GM19463 (cell line): Measurements from ENCODE around the gene ADGRB3.

Experiments used
- ATAC-seq: cut with Tn5 transposase; IDR thresholded peaks from one replicate; pipeline ENCODE4 v1.9.1; 2021; ENCODE audit warnings: mild to moderate bottlenecking, moderate library complexity; ENCODE audit not compliant: unreplicated experiment

The ADGRB3 gene

GRCh38 chr6:68634726-68635411, at the start of gene ADGRB3:
Gene ADGRB3 (plus strand): TSS chr6:68635282. CDS start chr6:68638676, 3,394 bp downstream.
- ATAC-seq, result peak; percentile 81

DNA sequence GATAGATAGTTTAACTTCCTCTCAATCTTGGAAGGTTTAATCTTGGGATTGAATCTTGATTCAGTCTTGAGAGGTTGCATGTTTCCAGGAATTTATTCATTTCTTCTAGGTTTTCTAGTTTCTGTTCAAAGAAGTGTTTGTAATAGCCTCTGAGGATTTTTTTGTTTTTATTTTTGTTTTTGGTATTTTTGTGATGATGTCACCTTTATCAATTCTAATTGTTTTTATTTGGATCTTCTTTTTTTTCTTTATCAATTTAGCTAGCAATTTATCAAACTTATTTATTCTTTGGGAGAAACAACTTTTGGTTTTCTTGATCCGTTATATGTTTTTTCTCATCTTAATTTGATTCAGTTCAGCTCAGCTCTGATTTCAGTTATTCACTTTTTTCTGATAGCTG, 41.5 kb upstream of the ADGRB3 start:
- no peak for ATAC-seq

DNA sequence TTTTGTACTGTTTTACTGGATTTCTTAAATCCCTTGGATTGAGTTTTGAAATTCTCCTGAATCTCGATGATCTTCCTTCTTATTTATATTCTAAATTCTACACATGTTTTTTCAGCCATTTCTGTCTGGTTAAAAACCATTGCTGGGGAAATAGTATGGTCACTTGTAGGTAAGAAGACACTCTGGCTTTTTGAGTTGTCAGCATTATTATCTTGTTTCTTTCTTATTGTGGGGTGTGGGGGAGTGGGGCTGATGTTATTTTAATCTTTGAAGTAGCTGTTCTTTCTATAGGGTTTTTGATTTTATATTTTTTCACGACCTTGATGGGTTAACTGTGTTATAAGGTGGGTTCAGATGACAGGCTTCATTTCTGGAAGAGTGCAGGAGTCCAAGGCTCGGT, 37.4 kb upstream of the ADGRB3 start:
- no peak for ATAC-seq

- ATAC-seq, result no peak
These were observed 19.1 kb upstream of the ADGRB3 start for GRCh38 chr6:68615938-68616337.

DNA sequence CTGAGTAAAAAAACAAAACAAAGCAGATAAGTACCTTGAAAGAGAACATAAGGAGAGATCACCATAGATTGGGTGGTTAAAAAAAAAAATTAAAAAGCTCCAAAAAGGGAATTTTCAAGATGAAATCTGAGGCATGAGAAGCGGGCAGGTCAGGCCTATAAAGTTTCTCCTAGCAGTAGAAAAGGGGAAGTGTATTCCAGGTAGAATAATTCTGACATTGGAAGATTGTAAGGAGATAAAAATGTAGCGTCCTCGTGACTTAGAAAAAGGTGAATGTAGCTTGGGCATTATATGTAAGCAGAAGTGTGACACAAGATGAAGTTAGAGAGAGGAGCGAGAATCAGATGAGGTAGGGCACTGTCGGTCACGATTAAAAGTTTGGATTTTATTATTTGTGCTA, 9.1 kb upstream of the ADGRB3 start:
- ATAC-seq, result no peak

GRCh38 chr6:68628161-68628560, 6.9 kb upstream of the ADGRB3 start:
- ATAC-seq, result no peak

GRCh38 chr6:68632734-68633133, 2.3 kb upstream of the ADGRB3 start:
- no peak for ATAC-seq

- ATAC-seq, result no peak
These were observed 1.7 kb upstream of the ADGRB3 start for GRCh38 chr6:68633281-68633971.

DNA sequence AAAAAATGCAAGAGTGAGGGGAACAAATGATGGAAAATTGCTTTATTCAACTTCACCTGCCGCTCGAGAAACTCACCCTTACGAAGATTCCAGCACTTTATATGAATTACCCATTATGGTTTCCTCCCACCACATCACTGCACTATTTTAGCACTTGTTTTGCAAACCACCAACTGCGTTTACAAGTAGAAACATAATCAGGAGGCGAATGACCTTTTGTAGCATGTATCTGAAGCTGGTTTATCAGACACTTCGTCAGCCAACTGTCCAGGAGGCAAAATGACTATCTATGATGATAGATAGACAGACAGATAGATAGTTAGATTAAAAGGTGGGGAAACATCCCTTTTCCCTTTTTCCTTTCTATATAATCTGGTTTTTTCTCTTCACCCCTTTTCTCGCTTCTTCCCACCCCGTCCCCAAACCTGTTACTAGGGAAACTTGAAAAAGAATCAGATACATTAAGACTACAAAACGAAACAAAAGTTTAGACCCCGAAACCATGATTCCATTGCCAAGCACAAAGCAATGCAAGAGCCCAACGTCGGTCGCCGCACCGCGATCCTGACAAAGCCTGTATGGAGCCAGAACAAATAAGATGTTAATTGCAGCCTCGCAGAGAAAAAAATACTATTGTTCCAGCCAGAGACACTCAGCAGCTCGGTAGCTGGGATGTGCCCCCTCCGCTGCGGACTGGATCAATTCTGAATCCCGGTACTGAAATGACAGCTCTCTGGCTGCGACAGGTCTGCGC, 933 bp upstream of the ADGRB3 start:
- no peak for ATAC-seq

DNA sequence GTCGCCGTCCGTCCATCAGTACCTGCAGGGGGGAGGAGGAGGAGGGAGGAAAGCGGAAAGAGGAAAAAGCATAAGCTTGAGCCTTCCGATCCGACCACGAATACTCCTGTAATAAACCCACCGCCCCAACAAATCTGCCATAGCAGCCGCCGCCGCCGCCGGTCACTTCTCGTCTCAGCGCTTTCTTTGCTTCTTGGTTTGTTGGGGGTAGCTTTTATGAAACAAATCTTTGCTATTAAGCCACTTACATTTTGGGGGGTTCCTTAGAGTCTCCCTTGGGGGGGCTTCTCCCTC, 277 bp downstream of the ADGRB3 start:
- ATAC-seq, result peak; percentile 2

GRCh38 chr6:68635706-68636513, 828 bp downstream of the ADGRB3 start:
- no peak for ATAC-seq

DNA sequence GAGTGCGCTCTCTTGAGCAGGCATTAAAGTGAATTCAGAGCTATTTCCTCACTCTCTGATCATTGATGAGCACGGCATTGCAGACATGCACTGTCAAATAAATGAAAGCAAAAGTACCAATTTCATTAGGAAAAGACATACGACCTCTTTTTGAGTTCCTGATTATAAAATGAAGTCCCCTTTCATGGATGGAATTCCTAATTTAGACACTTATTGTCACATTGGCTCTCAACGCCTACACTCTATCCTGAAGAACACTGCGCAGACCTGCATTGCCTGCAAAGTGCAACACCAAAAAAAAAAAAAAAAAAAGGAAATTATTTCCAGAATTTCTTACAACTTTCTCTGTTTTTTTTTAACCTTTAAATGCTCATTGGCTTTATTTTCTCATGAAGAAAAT, 1.6 kb downstream of the ADGRB3 start:
- no peak for ATAC-seq

GRCh38 chr6:68637071-68637470, 2.0 kb downstream of the ADGRB3 start:
- no peak for ATAC-seq

- ATAC-seq, result no peak
These were observed 2.7 kb downstream of the ADGRB3 start for GRCh38 chr6:68637782-68638181.

- ATAC-seq, result no peak
These were observed 3.3 kb downstream of the ADGRB3 start for GRCh38 chr6:68638230-68638900.

- ATAC-seq, result no peak
These were observed 4.1 kb downstream of the ADGRB3 start for GRCh38 chr6:68639211-68639610.

GRCh38 chr6:68639826-68640490, 4.9 kb downstream of the ADGRB3 start:
- ATAC-seq, result no peak

DNA sequence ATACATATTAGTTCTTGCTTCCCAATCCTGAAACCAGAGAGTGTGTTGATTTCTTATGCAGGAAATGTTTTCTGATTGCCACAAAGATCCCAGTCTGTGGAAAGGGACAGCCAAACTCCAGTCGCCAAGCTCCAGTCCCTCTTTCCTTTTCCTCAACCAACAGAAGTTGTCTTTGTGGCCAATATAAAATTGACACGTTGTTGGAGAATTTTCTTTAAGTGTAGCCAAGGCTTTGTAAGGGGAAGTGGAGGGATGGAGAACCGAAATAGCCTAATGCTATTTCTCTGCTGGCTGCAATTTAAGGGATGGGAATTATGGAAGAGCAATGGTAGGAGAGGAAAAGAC, 5.4 kb downstream of the ADGRB3 start:
- no peak for ATAC-seq

GRCh38 chr6:68641172-68641571, 6.1 kb downstream of the ADGRB3 start:
- no peak for ATAC-seq

GRCh38 chr6:68642081-68642480, 7.0 kb downstream of the ADGRB3 start:
- no peak for ATAC-seq
